Gastroesophageal sphincter (tissue), 4 donors: ENCODE measurements around the gene RBM47. TPM values are rescaled to one million over a fixed set of nuclear protein-coding genes. Genes with fewer than 3 reads are reported as not detected.

Experiments
- ATAC-seq: fragments of 150-250 bp; one replicate; pipeline ENCODE4 v1.9.1; 2016; ENCODE audit warnings: mild to moderate bottlenecking, moderate library complexity
- H3K27ac ChIP-seq, 4 donors: fragments of 200-600 bp; sonication (generic) in 3 of 4; 1 replicate in 3 of 4; 2 replicates in 1 of 4; pipeline ENCODE4 v1.5.1; 2016 to 2019
- H3K27me3 ChIP-seq: fragments of 200-600 bp; sonication (generic); one replicate; pipeline ENCODE4 v1.5.1; 2019
- H3K36me3 ChIP-seq, 2 donors: fragments of 200-600 bp; sonication (generic); one replicate each; pipeline ENCODE4 v1.5.1; 2019; ENCODE audit warnings: control low read depth in 1 of 2
- H3K4me1 ChIP-seq, 3 donors: fragments of 200-600 bp; sonication (generic); 1 replicate in 2 of 3; 2 replicates in 1 of 3; pipeline ENCODE4 v1.5.1; 2016 to 2019; ENCODE audit warnings: control low read depth in 2 of 3
- H3K4me3 ChIP-seq, 2 donors: fragments of 200-600 bp; sonication (generic); one replicate each; pipeline ENCODE4 v1.5.1; 2019; ENCODE audit warnings: mild to moderate bottlenecking in 1 of 2, moderate library complexity in 1 of 2
- H3K9me3 ChIP-seq, 3 donors: fragments of 200-600 bp; sonication (generic); one replicate each; pipeline ENCODE4 v1.5.1; 2017 to 2019; ENCODE audit warnings: control low read depth in 2 of 3
- CTCF ChIP-seq, 4 experiments: fragments of 200-600 bp in 2 of 4; fragments of 450-650 bp in 2 of 4; sonication (generic) in 1 of 4; IDR thresholded peaks; one replicate each; pipeline ENCODE4 v1.5.1; 2017 to 2019; ENCODE audit warnings: antibody characterized with exemption in 4 of 4, mild to moderate bottlenecking in 2 of 4, moderate library complexity in 2 of 4
- EP300 ChIP-seq: sonication (generic); formaldehyde crosslinking; IDR thresholded peaks from one replicate; pipeline ENCODE4 v1.6.1; 2017; ENCODE audit warnings: antibody characterized with exemption, mild to moderate bottlenecking
- POLR2A ChIP-seq, 2 donors: fragments of 450-650 bp; IDR thresholded peaks; one replicate each; pipeline ENCODE4 v1.6.1; 2017; ENCODE audit warnings: antibody characterized with exemption in 2 of 2, mild to moderate bottlenecking in 2 of 2, moderate library complexity in 1 of 2
- POLR2AphosphoS5 ChIP-seq: sonication (generic); formaldehyde crosslinking; IDR thresholded peaks from one replicate; pipeline ENCODE4 v1.6.1; 2017; ENCODE audit warnings: antibody characterized with exemption
- WGBS, 2 donors: methylation state at CpG; one replicate each; pipeline ENCODE4 v1.1.5; 2018; ENCODE audit warnings: low coverage in 1 of 2; 5-methylcytosine and 5-hydroxymethylcytosine counted together
- total RNA-seq, 4 donors: library from RNA; depleted of rRNA; stranded (reverse); fragments of >200 nt; gene quantifications; one replicate each; pipeline ENCODE4 v1.1.0, GENCODE V29; 2016

The RBM47 gene
- total RNA-seq, 4 donors from 2014 or later = 9.1 to 36.9 (median 26.4) TPM

DNA sequence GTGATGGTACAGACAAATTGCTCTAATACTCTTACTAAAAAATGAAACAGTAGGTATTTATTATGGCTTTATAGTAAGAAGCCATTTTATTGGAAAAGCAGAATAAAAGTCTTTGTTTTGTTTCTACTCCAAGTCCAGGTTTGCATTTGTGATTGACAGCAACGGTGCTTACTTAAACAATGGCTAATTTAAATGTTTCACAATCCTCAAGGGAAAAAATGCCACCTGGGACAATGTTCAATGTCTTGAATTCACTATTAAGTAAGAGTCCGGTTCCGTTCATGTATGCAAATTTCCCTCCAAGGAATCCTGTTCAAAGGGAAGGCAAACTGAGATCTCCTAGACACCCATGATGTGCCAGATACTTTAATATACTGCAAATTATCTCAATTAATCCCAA is 123.6 kb downstream of the RBM47 start:
- no peaks in the 10 kb centered on the region for H3K27me3 ChIP-seq
- no peaks in the 10 kb centered on the region for H3K9me3 ChIP-seq
- no peak overlapping the region for H3K4me3 ChIP-seq
- H3K4me1 ChIP-seq = no peaks in the 10 kb centered on the region
- 56 to 69% methylated on average over 2 to 3 of the region's 3 CpGs for WGBS, 2 donors
- no peak for ATAC-seq
- no peaks in the 10 kb centered on the region for H3K36me3 ChIP-seq
- no peak overlapping the region for H3K27ac ChIP-seq
- TF ChIP-seq CTCF (IDR thresholded peaks at IDR 0.05) = no peak
- TF ChIP-seq POLR2A (IDR thresholded peaks at IDR 0.05) = no peak
- TF ChIP-seq POLR2AphosphoS5 = no peak
- no peak for TF ChIP-seq EP300

DNA sequence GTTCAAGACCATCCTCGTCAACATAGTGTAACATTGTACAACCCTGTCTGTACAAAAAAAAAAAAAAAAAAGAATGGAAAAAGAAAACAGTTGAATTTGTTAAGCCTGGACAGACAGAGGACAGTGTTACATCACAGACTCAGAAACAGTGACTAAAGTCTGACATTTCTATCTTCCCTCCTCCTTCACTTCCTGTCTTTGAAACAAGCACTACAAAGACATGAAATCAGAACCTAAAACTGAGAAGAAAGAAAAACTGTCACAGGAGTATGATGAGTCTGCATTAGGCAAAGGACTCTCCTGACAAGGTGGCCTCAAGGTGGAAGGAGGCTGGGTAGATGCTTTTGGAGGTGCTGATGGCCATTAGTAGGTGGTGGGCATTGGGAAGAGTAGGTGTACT is 126.7 kb downstream of the RBM47 start:
- Histone ChIP-seq H3K4me3 (no peak overlapping the region), H3K27me3 (no peaks in the 10 kb centered on the region), H3K4me1 (no peaks in the 10 kb centered on the region), H3K36me3 (no peaks in the 10 kb centered on the region), H3K9me3 (no peaks in the 10 kb centered on the region), H3K27ac (no peak overlapping the region)
- no peak for ATAC-seq
- TF ChIP-seq EP300 = no peak
- no peak for TF ChIP-seq CTCF (IDR thresholded peaks at IDR 0.05)
- TF ChIP-seq POLR2A (IDR thresholded peaks at IDR 0.05) = no peak
- no peak for TF ChIP-seq POLR2AphosphoS5
- WGBS, 2 donors = 100% methylated on average over 1 of the region's 1 CpG; no CpG with 5 or more reads in 1 of the 2 donors

DNA sequence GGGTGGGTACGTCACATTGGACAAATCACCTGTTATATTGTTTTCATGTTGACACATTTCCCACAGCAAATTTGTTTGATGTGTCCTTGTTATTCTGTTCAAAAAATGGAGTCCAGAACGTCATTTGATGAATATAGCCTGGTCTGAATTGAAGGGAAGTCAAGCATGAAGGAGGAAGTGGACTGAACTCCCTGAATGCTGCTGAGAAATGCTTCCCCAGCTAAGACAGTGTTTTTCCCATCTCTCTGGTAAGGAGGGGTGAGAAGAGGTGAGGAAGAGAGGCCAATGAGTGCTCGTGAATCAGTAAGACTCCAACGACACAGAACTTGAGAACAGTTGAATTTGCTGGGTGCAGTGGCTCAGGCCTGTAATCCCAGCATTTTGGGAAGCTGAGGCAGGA is 127.4 kb downstream of the RBM47 start:
- no peak overlapping the region for H3K4me3 ChIP-seq
- TF ChIP-seq POLR2A (IDR thresholded peaks at IDR 0.05) = no peak
- TF ChIP-seq CTCF (IDR thresholded peaks at IDR 0.05) = no peak
- no peak for TF ChIP-seq EP300
- TF ChIP-seq POLR2AphosphoS5 = no peak
- no peaks in the 10 kb centered on the region for H3K36me3 ChIP-seq
- no peaks in the 10 kb centered on the region for H3K4me1 ChIP-seq
- no peak for ATAC-seq
- WGBS, 2 donors = 72 to 100% methylated on average over 1 to 4 of the region's 4 CpGs
- H3K9me3 ChIP-seq = no peaks in the 10 kb centered on the region
- no peak overlapping the region for H3K27ac ChIP-seq
- H3K27me3 ChIP-seq = no peaks in the 10 kb centered on the region

DNA sequence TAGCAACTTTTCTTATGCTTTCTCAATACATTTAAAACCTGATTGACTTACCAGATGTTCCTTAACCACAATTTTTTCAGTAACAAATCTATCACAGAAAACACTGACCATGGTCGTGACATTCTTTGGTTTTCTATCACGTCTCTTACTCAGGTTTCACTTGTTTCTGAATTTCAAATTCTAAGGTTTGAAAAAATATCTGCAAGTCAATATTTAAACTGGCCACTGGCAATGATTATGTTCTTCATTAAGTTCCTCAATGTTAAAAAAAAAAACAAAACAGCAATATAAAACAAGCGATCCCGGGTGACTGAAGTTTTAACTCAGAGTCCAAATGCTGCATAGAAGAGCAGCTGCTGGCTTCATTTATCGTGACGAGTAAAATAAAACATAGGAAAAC is 128.9 kb downstream of the RBM47 start:
- WGBS, 2 donors = 66 to 68% methylated on average over 6 of the region's 6 CpGs
- Histone ChIP-seq H3K4me1 (no peaks in the 10 kb centered on the region), H3K27ac (no peak overlapping the region), H3K9me3 (no peaks in the 10 kb centered on the region), H3K4me3 (no peak overlapping the region), H3K27me3 (no peaks in the 10 kb centered on the region), H3K36me3 (no peaks in the 10 kb centered on the region)
- ATAC-seq = no peak
- no peak for TF ChIP-seq POLR2AphosphoS5

DNA sequence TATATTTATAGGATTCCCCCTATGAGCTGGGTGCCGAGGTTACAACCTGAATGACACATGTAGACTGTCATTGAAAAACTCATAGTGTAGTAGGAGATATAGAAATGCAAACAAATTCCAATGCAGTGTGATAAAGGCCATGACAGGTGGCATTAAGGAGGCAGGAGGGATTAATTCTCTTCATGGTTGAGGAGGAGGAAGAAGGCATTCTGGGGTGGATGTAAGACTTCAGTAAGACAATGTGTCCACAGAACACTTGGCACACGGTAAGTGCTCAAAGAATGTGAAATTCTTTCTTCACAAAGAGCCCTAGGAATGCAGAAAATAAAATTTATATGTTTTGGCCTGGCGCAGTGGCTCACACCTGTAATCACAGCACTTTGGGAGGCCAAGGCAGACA is 136.5 kb downstream of the RBM47 start:
- TF ChIP-seq POLR2A (IDR thresholded peaks at IDR 0.05) = no peak
- no peak for TF ChIP-seq CTCF (IDR thresholded peaks at IDR 0.05)
- no peak for TF ChIP-seq POLR2AphosphoS5
- TF ChIP-seq EP300 = no peak
- WGBS, 2 donors = 41 to 63% methylated on average over 1 to 2 of the region's 3 CpGs
- Histone ChIP-seq H3K27ac (no peak overlapping the region), H3K4me3 (no peak overlapping the region), H3K9me3 (no peaks in the 10 kb centered on the region), H3K4me1 (peaks cover 0 to 4% (median 0%) of the 10 kb centered on the region in 3 donors), H3K36me3 (no peaks in the 10 kb centered on the region), H3K27me3 (no peaks in the 10 kb centered on the region)
- ATAC-seq = no peak

GRCh38 chr4:40492691-40493090 is 137.0 kb downstream of the RBM47 start:
- TF ChIP-seq EP300 = no peak
- TF ChIP-seq POLR2A (IDR thresholded peaks at IDR 0.05) = no peak
- no peak for TF ChIP-seq CTCF (IDR thresholded peaks at IDR 0.05)
- TF ChIP-seq POLR2AphosphoS5 = no peak
- H3K36me3 ChIP-seq = no peaks in the 10 kb centered on the region
- H3K4me1 ChIP-seq = peaks cover 0 to 4% (median 0%) of the 10 kb centered on the region in 3 donors
- H3K4me3 ChIP-seq = no peak overlapping the region
- H3K27me3 ChIP-seq = no peaks in the 10 kb centered on the region
- 70 to 86% methylated on average over 2 to 3 of the region's 3 CpGs for WGBS, 2 donors
- no peaks in the 10 kb centered on the region for H3K9me3 ChIP-seq
- no peak overlapping the region for H3K27ac ChIP-seq
- no peak for ATAC-seq
